Osteoblast (primary cell): ENCODE results near the gene IDH3B. TPM values are rescaled to one million over a fixed set of nuclear protein-coding genes. Genes with fewer than 3 reads are reported as not detected.

ENCODE experiments used
- DNase-seq: peaks from one replicate; pipeline ENCODE4 v3.0.0; 2011; ENCODE audit warnings: low spot score, mixed read lengths; ENCODE audit not compliant: insufficient read length; ENCODE audit errors: missing footprints
- H2AFZ ChIP-seq: 2 replicates; pipeline ENCODE4 v1.6.0; 2011; ENCODE audit warnings: mild to moderate bottlenecking, low read length
- H3K27ac ChIP-seq: 2 replicates; pipeline ENCODE4 v1.5.1; 2011; ENCODE audit warnings: mild to moderate bottlenecking, low read depth, low read length, moderate library complexity
- H3K27me3 ChIP-seq: 2 replicates; pipeline ENCODE4 v1.6.0; 2012; ENCODE audit warnings: mild to moderate bottlenecking, control low read depth, inconsistent platforms, low read length, moderate library complexity; ENCODE audit not compliant: insufficient read depth
- H3K36me3 ChIP-seq: 2 replicates; pipeline ENCODE4 v1.5.1; 2011; ENCODE audit warnings: mild to moderate bottlenecking, low read length, control low read depth, moderate library complexity; ENCODE audit not compliant: insufficient read depth
- H3K4me1 ChIP-seq: 2 replicates; pipeline ENCODE4 v1.5.1; 2011; ENCODE audit warnings: mild to moderate bottlenecking, low read length, control low read depth, moderate library complexity; ENCODE audit not compliant: insufficient read depth
- H3K4me2 ChIP-seq: 2 replicates; pipeline ENCODE4 v1.6.0; 2011; ENCODE audit warnings: mild to moderate bottlenecking, low read length; ENCODE audit not compliant: insufficient read depth
- H3K4me3 ChIP-seq: fragments of 200-600 bp; sonication (generic); 3 replicates; pipeline ENCODE4 v1.5.1; 2012; ENCODE audit warnings: mild to moderate bottlenecking, low read length, inconsistent platforms; ENCODE audit not compliant: insufficient read depth
- H3K79me2 ChIP-seq: 2 replicates; pipeline ENCODE4 v1.6.0; 2012; ENCODE audit warnings: mild to moderate bottlenecking, low read length, control low read depth, inconsistent platforms; ENCODE audit not compliant: insufficient read depth
- H3K9me3 ChIP-seq: 2 replicates; pipeline ENCODE4 v1.5.1; 2011; ENCODE audit warnings: low read depth, low read length, control low read depth
- H4K20me1 ChIP-seq: 2 replicates; pipeline ENCODE4 v1.6.0; 2012; ENCODE audit warnings: mild to moderate bottlenecking, low read length, control low read depth; ENCODE audit not compliant: insufficient read depth
- CTCF ChIP-seq: IDR thresholded peaks from 2 replicates; pipeline ENCODE4 v1.5.1; 2011; ENCODE audit warnings: mild to moderate bottlenecking, low read depth, low read length, moderate library complexity; ENCODE audit errors: extremely low read depth
- total RNA-seq: library from RNA; depleted of rRNA; stranded (reverse); fragments of >200 nt; gene quantifications from 2 replicates; pipeline ENCODE4 v1.2.3, GENCODE V29; 2012

The IDH3B gene
- total RNA-seq, 1 donor = 71.7 TPM

- DNase-seq = no peak
- Histone ChIP-seq H3K79me2 (no peaks in the 10 kb centered on the region), H3K4me1 (no peaks in the 10 kb centered on the region), H3K27me3 (peaks cover 18% of the 10 kb centered on the region), H3K36me3 (no peaks in the 10 kb centered on the region), H2AFZ (no peak overlapping the region), H3K4me3 (no peak overlapping the region), H3K4me2 (no peak overlapping the region), H4K20me1 (no peaks in the 10 kb centered on the region), H3K27ac (no peak overlapping the region), H3K9me3 (no peaks in the 10 kb centered on the region)
- TF ChIP-seq CTCF = no peak
Observed at GRCh38 chr20:2618815-2619214, 45.2 kb downstream of the IDH3B start.

DNA sequence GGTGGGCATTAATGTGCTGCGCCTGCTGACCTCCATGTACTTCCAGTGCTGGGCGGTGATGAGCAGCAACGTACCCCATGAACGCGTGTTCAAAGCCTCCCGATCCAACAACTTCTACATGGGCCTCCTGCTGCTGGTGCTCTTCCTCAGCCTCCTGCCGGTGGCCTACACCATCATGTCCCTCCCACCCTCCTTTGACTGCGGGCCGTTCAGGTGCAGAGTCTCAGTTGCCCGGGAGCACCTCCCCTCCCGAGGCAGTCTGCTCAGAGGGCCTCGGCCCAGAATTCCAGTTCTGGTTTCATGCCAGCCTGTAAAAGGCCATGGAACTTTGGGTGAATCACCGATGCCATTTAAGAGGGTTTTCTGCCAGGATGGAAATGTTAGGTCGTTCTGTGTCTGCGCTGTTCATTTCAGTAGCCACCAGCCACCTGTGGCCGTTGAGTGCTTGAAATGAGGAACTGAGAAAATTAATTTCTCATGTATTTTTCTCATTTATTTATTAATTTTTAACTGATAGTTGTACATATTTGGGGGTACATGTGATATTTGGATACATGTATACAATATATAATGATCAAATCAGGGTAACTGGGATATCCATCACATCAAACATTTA, 46.8 kb downstream of the IDH3B start:
- no peak for TF ChIP-seq CTCF
- H4K20me1 ChIP-seq = no peaks in the 10 kb centered on the region
- no peak overlapping the region for H2AFZ ChIP-seq
- no peaks in the 10 kb centered on the region for H3K79me2 ChIP-seq
- no peak for DNase-seq
- no peak overlapping the region for H3K27ac ChIP-seq
- H3K36me3 ChIP-seq = no peaks in the 10 kb centered on the region
- H3K4me3 ChIP-seq = no peak overlapping the region
- H3K27me3 ChIP-seq = peaks cover 20% of the 10 kb centered on the region
- H3K4me2 ChIP-seq = no peak overlapping the region
- H3K9me3 ChIP-seq = no peaks in the 10 kb centered on the region
- H3K4me1 ChIP-seq = no peaks in the 10 kb centered on the region

GRCh38 chr20:2616634-2617033, 47.4 kb downstream of the IDH3B start:
- Histone ChIP-seq H3K79me2 (no peaks in the 10 kb centered on the region), H3K27me3 (peaks cover 24% of the 10 kb centered on the region), H3K27ac (no peak overlapping the region), H3K9me3 (no peaks in the 10 kb centered on the region), H2AFZ (no peak overlapping the region), H3K4me2 (no peak overlapping the region), H3K36me3 (no peaks in the 10 kb centered on the region), H4K20me1 (no peaks in the 10 kb centered on the region), H3K4me1 (no peaks in the 10 kb centered on the region), H3K4me3 (no peak overlapping the region)
- DNase-seq = no peak
- TF ChIP-seq CTCF = no peak

DNA sequence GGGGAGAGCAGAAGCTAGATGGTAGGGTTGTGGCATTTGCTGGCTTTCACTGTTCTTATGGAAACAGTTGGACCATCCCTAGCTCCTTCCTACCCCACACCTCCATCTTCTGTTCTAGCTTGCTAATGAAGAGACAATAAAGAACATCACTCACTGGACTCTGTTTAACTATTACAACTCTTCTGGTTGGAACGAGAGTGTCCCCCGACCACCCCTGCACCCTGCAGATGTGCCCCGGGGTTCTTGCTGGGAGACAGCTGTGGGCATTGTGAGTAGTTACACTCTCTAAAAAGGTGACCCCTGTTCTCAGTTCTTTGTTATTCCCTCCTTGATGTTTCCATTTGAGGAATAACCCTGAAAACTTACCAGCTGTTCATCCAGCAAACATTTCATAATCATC, 51.9 kb downstream of the IDH3B start:
- Histone ChIP-seq H3K27me3 (peaks cover 26% of the 10 kb centered on the region), H3K4me3 (no peak overlapping the region), H3K9me3 (no peaks in the 10 kb centered on the region), H3K36me3 (no peaks in the 10 kb centered on the region), H3K79me2 (no peaks in the 10 kb centered on the region), H3K4me2 (no peak overlapping the region), H3K4me1 (no peaks in the 10 kb centered on the region), H3K27ac (no peak overlapping the region), H2AFZ (no peak overlapping the region), H4K20me1 (no peaks in the 10 kb centered on the region)
- no peak for DNase-seq
- TF ChIP-seq CTCF = no peak
